ENCODE measurements around the gene PTGS1. TPM values are rescaled to one million over a fixed set of nuclear protein-coding genes. Genes with fewer than 3 reads are reported as not detected.
"Not testable (repeated sequence)": the region's sequence is repeated elsewhere in the genome, so short reads cannot be mapped to it uniquely, and the experiment has no call there.

Gene PTGS1
- 0.59 to 2.7 TPM (median 0.97 TPM) in 3 replicates for total RNA-seq
- long read RNA-seq, full-length matches to known transcripts = 1 of 2 reads
- long read RNA-seq, partial matches to known transcripts = 1 of 2 reads
- long read RNA-seq, other reads (novel, unspliced or antisense) = 0 of 2 reads

- no peak within 1 kb of the TSS for H3K27ac Mint-ChIP-seq (ENCODE audit: unreplicated experiment)
- peaks cover 12% of the 10 kb centered on the region for H3K4me1 Mint-ChIP-seq (ENCODE audit: low read depth)
- H3K4me3 Mint-ChIP-seq (ENCODE audit: unreplicated experiment) = peak within 1 kb of the TSS; percentile 57
- no peak for TF ChIP-seq CTCF (IDR thresholded peaks at IDR 0.05)
- peaks cover 4% of the 10 kb centered on the region for H3K36me3 Mint-ChIP-seq (ENCODE audit: low read depth)
- peak; percentile 72 for DNase-seq (ENCODE audit: low spot score)
- peaks cover 9% of the 10 kb centered on the region for H3K27me3 Mint-ChIP-seq (ENCODE audit: low read depth)
- peaks cover 3% of the 10 kb centered on the region for H3K9me3 Mint-ChIP-seq (ENCODE audit: low read depth)
Observed at GRCh38 chr9:122370869-122371755, at the start of gene PTGS1. Gene PTGS1, plus strand, starts transcription at chr9:122371024. Its CDS starts 61 bp downstream, at chr9:122371085.

GRCh38 chr9:122322553-122322952 is 48.3 kb upstream of the PTGS1 start:
- Mint-ChIP-seq H3K36me3 (ENCODE audit: low read depth) (peaks cover 20% of the 10 kb centered on the region), H3K27me3 (ENCODE audit: low read depth) (no peaks in the 10 kb centered on the region), H3K4me3 (ENCODE audit: unreplicated experiment) (no peak overlapping the region), H3K4me1 (ENCODE audit: low read depth) (peaks cover 7% of the 10 kb centered on the region), H3K27ac (ENCODE audit: unreplicated experiment) (no peak overlapping the region), H3K9me3 (ENCODE audit: low read depth) (no peaks in the 10 kb centered on the region)
- DNase-seq (ENCODE audit: low spot score) = no peak
- no peak for TF ChIP-seq CTCF (IDR thresholded peaks at IDR 0.05)

- not testable (repeated sequence) for H3K4me3 Mint-ChIP-seq (ENCODE audit: unreplicated experiment); H3K4me1 Mint-ChIP-seq (ENCODE audit: low read depth); DNase-seq (ENCODE audit: low spot score); H3K27me3 Mint-ChIP-seq (ENCODE audit: low read depth); H3K9me3 Mint-ChIP-seq (ENCODE audit: low read depth); H3K27ac Mint-ChIP-seq (ENCODE audit: unreplicated experiment)
- H3K36me3 Mint-ChIP-seq (ENCODE audit: low read depth) = peaks cover 25% of the 10 kb centered on the region
Observed at GRCh38 chr9:122324665-122325064, 46.2 kb upstream of the PTGS1 start.

- H3K9me3 Mint-ChIP-seq (ENCODE audit: low read depth) = no peaks in the 10 kb centered on the region
- no peak for DNase-seq (ENCODE audit: low spot score)
Observed at GRCh38 chr9:122325124-122325523, 45.7 kb upstream of the PTGS1 start.

GRCh38 chr9:122327175-122327574 is 43.6 kb upstream of the PTGS1 start:
- DNase-seq (ENCODE audit: low spot score) = no peak
- H3K4me3 Mint-ChIP-seq (ENCODE audit: unreplicated experiment) = no peak overlapping the region
- TF ChIP-seq CTCF (IDR thresholded peaks at IDR 0.05) = no peak
- no peak overlapping the region for H3K27ac Mint-ChIP-seq (ENCODE audit: unreplicated experiment)
- H3K9me3 Mint-ChIP-seq (ENCODE audit: low read depth) = no peaks in the 10 kb centered on the region
- peaks cover 29% of the 10 kb centered on the region for H3K36me3 Mint-ChIP-seq (ENCODE audit: low read depth)
- H3K4me1 Mint-ChIP-seq (ENCODE audit: low read depth) = peaks cover 7% of the 10 kb centered on the region
- no peaks in the 10 kb centered on the region for H3K27me3 Mint-ChIP-seq (ENCODE audit: low read depth)

More at GRCh38 chr9:122325124-122325523, 45.7 kb upstream of the PTGS1 start:
- TF ChIP-seq CTCF (IDR thresholded peaks at IDR 0.05) = no peak
- H3K4me1 Mint-ChIP-seq (ENCODE audit: low read depth) = peaks cover 7% of the 10 kb centered on the region
- H3K27me3 Mint-ChIP-seq (ENCODE audit: low read depth) = no peaks in the 10 kb centered on the region
- H3K4me3 Mint-ChIP-seq (ENCODE audit: unreplicated experiment) = no peak overlapping the region
- peaks cover 26% of the 10 kb centered on the region for H3K36me3 Mint-ChIP-seq (ENCODE audit: low read depth)
- H3K27ac Mint-ChIP-seq (ENCODE audit: unreplicated experiment) = no peak overlapping the region

All from chondrocyte (in vitro differentiated cells).